ENCODE results near the gene GABRD. TPM values are rescaled to one million over a fixed set of nuclear protein-coding genes. Genes with fewer than 3 reads are reported as not detected.
A peak's percentile ranks its signal among the peaks of the same experiment; 100 is the strongest.
"Not testable (repeated sequence)": the region's sequence is repeated elsewhere in the genome, so short reads cannot be mapped to it uniquely, and the experiment has no call there.

The GABRD gene
- total RNA-seq, 1 experiment from 2014 or later = 1.7 TPM

- peaks cover 6% of the 10 kb centered on the region; the same call in 1 of the 2 replicates for H3K36me3 Mint-ChIP-seq
Observed at GRCh38 chr1:1979482-1980165, 39.5 kb upstream of the GABRD start.

DNA sequence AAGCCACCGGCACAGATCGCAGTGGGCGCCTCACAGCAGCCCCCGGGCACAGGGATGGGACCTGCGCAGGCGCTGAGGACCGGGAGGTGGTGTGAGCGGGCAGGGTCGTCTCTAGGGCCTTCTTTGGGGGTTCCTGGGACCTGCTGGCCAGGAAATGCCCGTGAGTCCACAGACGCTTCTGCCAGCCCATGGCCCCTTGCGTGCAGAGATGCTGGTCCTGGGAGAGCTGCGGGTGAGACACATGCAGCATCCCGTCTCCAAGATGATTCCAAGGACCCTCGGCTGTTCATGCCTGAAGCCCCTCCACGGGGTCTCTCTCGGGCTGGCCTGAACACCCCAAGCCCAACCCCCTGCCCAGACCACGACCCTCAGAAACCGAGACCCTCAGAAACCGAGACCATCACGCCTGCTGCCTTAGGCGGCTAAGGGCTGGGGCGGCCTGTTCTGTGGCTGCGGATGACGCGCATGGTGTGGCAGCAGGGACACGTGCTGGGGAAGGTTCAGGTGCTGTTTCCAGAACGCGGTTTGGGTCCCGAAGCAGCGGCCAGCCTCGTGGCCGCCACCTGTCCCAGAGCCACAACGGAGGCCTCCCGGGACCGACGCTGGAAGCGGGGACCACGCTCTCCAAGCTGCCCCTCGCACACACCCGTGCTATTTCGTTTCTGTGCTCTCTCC lies 38.5 kb upstream of the GABRD start:
- ATAC-seq (no peak), DNase-seq (ENCODE audit: low spot score) (no peak)
- Mint-ChIP-seq H3K4me1 (no peaks in the 10 kb centered on the region), H3K9me3 (peaks cover 13% of the 10 kb centered on the region), H3K27ac (no peak overlapping the region), H3K27me3 (ENCODE audit: low read depth) (no peaks in the 10 kb centered on the region; the same call in 1 of the 2 replicates), H3K36me3 (peaks cover 6% of the 10 kb centered on the region; the same call in 1 of the 2 replicates), H3K4me3 (no peak overlapping the region)
- ChIA-PET POLR2A (no interaction called here), CTCF (no interaction called here)
- TF ChIP-seq FOXJ3 (CRISPR knock-in tag; IDR thresholded peaks at IDR 0.05; ENCODE audit: borderline replicate concordance) (no peak), ZNF512 (CRISPR knock-in tag; IDR thresholded peaks at IDR 0.05; ENCODE audit: borderline replicate concordance) (no peak)

More at GRCh38 chr1:1979482-1980165, 39.5 kb upstream of the GABRD start:
- peaks cover 13% of the 10 kb centered on the region for H3K9me3 Mint-ChIP-seq
- TF ChIP-seq ETV6 (CRISPR knock-in tag; IDR thresholded peaks at IDR 0.05) (no peak), FOXP1 (CRISPR knock-in tag; IDR thresholded peaks at IDR 0.05; ENCODE audit: borderline replicate concordance) (0 out of 2 replicates have a peak, but pooled peaks have one; percentile 49), SP1 (CRISPR knock-in tag; conservative IDR thresholded peaks at IDR 0.05) (no peak)
- H3K4me1 Mint-ChIP-seq = no peaks in the 10 kb centered on the region
- H3K27me3 Mint-ChIP-seq (ENCODE audit: low read depth) = no peaks in the 10 kb centered on the region; the same call in 1 of the 2 replicates
- ATAC-seq (no peak), DNase-seq (ENCODE audit: low spot score) (no peak)
- H3K4me3 Mint-ChIP-seq = no peak overlapping the region
- CTCF ChIA-PET = interaction anchor here (1.4 to 1.7 kb wide), 2 partner anchors 14 to 67 kb away, joined by 3 to 5 read pairs; no protein-coding TSS in a partner anchor
- H3K27ac Mint-ChIP-seq = no peak overlapping the region; the same call in 1 of the 2 replicates
- POLR2A ChIA-PET = no interaction called here

DNA sequence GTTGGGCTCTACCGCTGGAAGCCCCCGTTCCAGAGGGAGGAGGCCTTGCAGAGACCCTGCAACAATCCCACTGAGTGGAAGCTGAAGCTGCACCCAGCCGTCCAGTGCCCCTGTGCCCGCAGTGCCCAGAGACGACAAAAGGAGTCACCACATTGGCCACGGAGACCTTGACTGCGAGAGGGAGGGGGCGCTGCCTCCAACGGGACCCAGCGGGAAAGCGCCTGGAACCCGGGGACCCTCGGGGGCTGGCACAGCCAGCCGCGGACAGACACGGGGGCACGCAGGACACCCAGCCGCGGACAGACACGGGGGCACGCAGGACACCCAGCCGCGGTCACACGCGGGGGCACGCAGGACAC lies 38.0 kb upstream of the GABRD start:
- ATAC-seq = no peak

GRCh38 chr1:1981631-1982327 lies 37.4 kb upstream of the GABRD start:
- POLR2A ChIA-PET; CTCF ChIA-PET; ATAC-seq; H3K27me3 Mint-ChIP-seq (ENCODE audit: low read depth); H3K4me1 Mint-ChIP-seq; H3K36me3 Mint-ChIP-seq; H3K27ac Mint-ChIP-seq; H3K4me3 Mint-ChIP-seq; DNase-seq (ENCODE audit: low spot score): not testable (repeated sequence)
- H3K9me3 Mint-ChIP-seq = peaks cover 13% of the 10 kb centered on the region

More for the DNA sequence above, 38.0 kb upstream of the GABRD start:
- Mint-ChIP-seq H3K27ac (no peak overlapping the region), H3K9me3 (peaks cover 13% of the 10 kb centered on the region), H3K27me3 (ENCODE audit: low read depth) (no peaks in the 10 kb centered on the region; the same call in 1 of the 2 replicates), H3K4me1 (no peaks in the 10 kb centered on the region), H3K36me3 (peaks cover 6% of the 10 kb centered on the region; the same call in 1 of the 2 replicates), H3K4me3 (no peak overlapping the region)
- CTCF ChIA-PET = no interaction called here
- no peak for TF ChIP-seq TEAD4 (CRISPR knock-in tag; IDR thresholded peaks at IDR 0.05)
- TF ChIP-seq USF1 (CRISPR knock-in tag; IDR thresholded peaks at IDR 0.05) = no peak
- TF ChIP-seq SP1 (CRISPR knock-in tag; conservative IDR thresholded peaks at IDR 0.05) = no peak
- TF ChIP-seq GTF2I (CRISPR knock-in tag; conservative IDR thresholded peaks at IDR 0.05) = no peak
- no peak for TF ChIP-seq TP53 (CRISPR knock-in tag; IDR thresholded peaks at IDR 0.05)
- no peak for TF ChIP-seq ZNF671 (CRISPR knock-in tag; IDR thresholded peaks at IDR 0.05)
- TF ChIP-seq JAZF1 (CRISPR knock-in tag; IDR thresholded peaks at IDR 0.05) = no peak
- no peak for TF ChIP-seq GABPB1 (CRISPR knock-in tag; IDR thresholded peaks at IDR 0.05)
- TF ChIP-seq OVOL2 (CRISPR knock-in tag; IDR thresholded peaks at IDR 0.05; ENCODE audit: borderline replicate concordance) = no peak
- TF ChIP-seq, protein P1, sequence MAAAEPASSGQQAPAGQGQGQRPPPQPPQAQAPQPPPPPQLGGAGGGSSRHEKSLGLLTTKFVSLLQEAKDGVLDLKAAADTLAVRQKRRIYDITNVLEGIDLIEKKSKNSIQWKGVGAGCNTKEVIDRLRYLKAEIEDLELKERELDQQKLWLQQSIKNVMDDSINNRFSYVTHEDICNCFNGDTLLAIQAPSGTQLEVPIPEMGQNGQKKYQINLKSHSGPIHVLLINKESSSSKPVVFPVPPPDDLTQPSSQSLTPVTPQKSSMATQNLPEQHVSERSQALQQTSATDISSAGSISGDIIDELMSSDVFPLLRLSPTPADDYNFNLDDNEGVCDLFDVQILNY (CRISPR knock-in tag; IDR thresholded peaks at IDR 0.05) = no peak
- TF ChIP-seq ZNF396 (CRISPR knock-in tag; IDR thresholded peaks at IDR 0.05; ENCODE audit: borderline replicate concordance) = no peak
- TF ChIP-seq KAT7 (CRISPR knock-in tag; IDR thresholded peaks at IDR 0.05; ENCODE audit: borderline replicate concordance) = no peak
- no peak for TF ChIP-seq TEAD1 (CRISPR knock-in tag; IDR thresholded peaks at IDR 0.05)
- TF ChIP-seq ZNF416 (CRISPR knock-in tag; IDR thresholded peaks at IDR 0.05) = no peak
- TF ChIP-seq RELA (CRISPR knock-in tag; IDR thresholded peaks at IDR 0.05; ENCODE audit: borderline replicate concordance) = no peak
- DNase-seq (ENCODE audit: low spot score) = no peak
- POLR2A ChIA-PET = no interaction called here
